Left renal pelvis (tissue), 4 donors: ENCODE data around the gene ZMYND8. TPM values are rescaled to one million over a fixed set of nuclear protein-coding genes. Genes with fewer than 3 reads are reported as not detected.
"Not testable (repeated sequence)": the region's sequence is repeated elsewhere in the genome, so short reads cannot be mapped to it uniquely, and the experiment has no call there.

Experiments
- DNase-seq, 4 donors: peaks; one replicate each; pipeline ENCODE4 v3.0.0-alpha.2; 2013; ENCODE audit warnings: low read depth in 4 of 4, low spot score in 3 of 4
- polyA plus RNA-seq, 4 donors: library from polyadenylated mRNA; unstranded; fragments of 120-200 nt; gene quantifications; one replicate each; pipeline ENCODE4 v1.2.1, GENCODE V29; 2013; ENCODE audit not compliant: insufficient read length in 4 of 4

The ZMYND8 gene
- polyA plus RNA-seq, 4 donors = 35.3 to 45.0 (median 42.8) TPM

- DNase-seq = no peak
Measured at GRCh38 chr20:47256668-47257236, 99.7 kb downstream of the ZMYND8 start.

GRCh38 chr20:47253872-47254271 lies 102.6 kb downstream of the ZMYND8 start:
- DNase-seq = no peak

- no peak for DNase-seq
Measured at GRCh38 chr20:47252879-47253307, 103.6 kb downstream of the ZMYND8 start.

GRCh38 chr20:47251154-47252020 lies 105.1 kb downstream of the ZMYND8 start:
- DNase-seq = no peak

- DNase-seq = no peak
Measured at GRCh38 chr20:47250360-47250759, 106.1 kb downstream of the ZMYND8 start.

GRCh38 chr20:47249913-47250312 lies 106.6 kb downstream of the ZMYND8 start:
- DNase-seq = no peak

GRCh38 chr20:47248448-47248966 lies 108.0 kb downstream of the ZMYND8 start:
- no peak for DNase-seq

GRCh38 chr20:47247972-47248371 lies 108.5 kb downstream of the ZMYND8 start:
- no peak for DNase-seq

- no peak for DNase-seq
Measured at GRCh38 chr20:47246061-47246777, 110.3 kb downstream of the ZMYND8 start.

GRCh38 chr20:47245166-47245565 lies 111.3 kb downstream of the ZMYND8 start:
- DNase-seq = not testable (repeated sequence)

- DNase-seq = no peak
Measured at GRCh38 chr20:47244451-47244850, 112.0 kb downstream of the ZMYND8 start.

GRCh38 chr20:47243532-47244305 lies 112.8 kb downstream of the ZMYND8 start:
- DNase-seq = no peak

GRCh38 chr20:47243003-47243402 lies 113.5 kb downstream of the ZMYND8 start:
- DNase-seq = no peak

- peak in 3 of 4 donors; percentile 45 to 53 (median 53) for DNase-seq
Measured at GRCh38 chr20:47241345-47241781, 115.1 kb downstream of the ZMYND8 start.

- not testable (repeated sequence) for DNase-seq
Measured at GRCh38 chr20:47240096-47240495, 116.4 kb downstream of the ZMYND8 start.

GRCh38 chr20:47239719-47240067 lies 116.8 kb downstream of the ZMYND8 start:
- DNase-seq = no peak

- no peak for DNase-seq
Measured at GRCh38 chr20:47238780-47239718, 117.5 kb downstream of the ZMYND8 start.

GRCh38 chr20:47237715-47238114 lies 118.8 kb downstream of the ZMYND8 start:
- DNase-seq = no peak

- DNase-seq = no peak
Measured at GRCh38 chr20:47236639-47236900, 119.9 kb downstream of the ZMYND8 start.
